Spleen (tissue), 7 donors: ENCODE data around the gene ZNF594.

Experiments used
- CTCF ChIP-seq, 11 experiments: fragments of 200-600 bp in 7 of 11; fragments of 450-650 bp in 4 of 11; sonication (generic) in 4 of 11; IDR thresholded peaks in 8 of 11; conservative IDR thresholded peaks in 3 of 11; 1 replicate in 7 of 11; 2 replicates in 4 of 11; pipeline versions ENCODE4 v1.4.0 to v1.8.0; 2016 to 2021; ENCODE audit warnings: antibody characterized with exemption in 11 of 11, inconsistent platforms in 4 of 11, mild to moderate bottlenecking in 1 of 11
- POLR2A ChIP-seq, 3 donors: fragments of 450-650 bp; IDR thresholded peaks; one replicate each; pipeline ENCODE4 v1.5.1; 2017; ENCODE audit warnings: antibody characterized with exemption in 3 of 3, mild to moderate bottlenecking in 1 of 3
- POLR2AphosphoS5 ChIP-seq, 3 donors: sonication (generic); formaldehyde crosslinking; IDR thresholded peaks; one replicate each; pipeline ENCODE4 v1.5.1; 2017; ENCODE audit warnings: antibody characterized with exemption in 3 of 3
- donor health status: DM: no; HTN: no; CAD: no; lungs with moderate emphysema.
- donor health status: DM: no; HTN: no; CAD: no.
- donor health status: DM: no; HTN: no; CAD: no.

GRCh38 chr17:5238333-5238732 lies 46.7 kb upstream of the ZNF594 start:
- TF ChIP-seq CTCF (IDR thresholded peaks at IDR 0.05 in 8 of 11, conservative IDR thresholded peaks at IDR 0.05 in 3 of 11) = no peak
- no peak for TF ChIP-seq POLR2AphosphoS5 (IDR thresholded peaks at IDR 0.05)
- TF ChIP-seq POLR2A (IDR thresholded peaks at IDR 0.05) = no peak
